Thyroid gland (tissue), 4 donors: Measurements from ENCODE around the gene MAGI1.

ENCODE experiments used
- POLR2A ChIP-seq, 2 donors: fragments of 450-650 bp; IDR thresholded peaks; one replicate each; pipeline ENCODE4 v1.6.1; 2017; ENCODE audit warnings: antibody characterized with exemption in 2 of 2, mild to moderate bottlenecking in 2 of 2, moderate library complexity in 1 of 2
- TF ChIP-seq, protein P1 (sequence below), 6 experiments: fragments of 200-600 bp in 3 of 6; fragments of 450-650 bp in 3 of 6; sonication (generic) in 3 of 6; IDR thresholded peaks; one replicate each; pipeline ENCODE4 v1.5.1; 2016 to 2019; ENCODE audit warnings: antibody characterized with exemption in 6 of 6, mild to moderate bottlenecking in 2 of 6, inconsistent platforms in 1 of 6, moderate library complexity in 1 of 6

DNA sequence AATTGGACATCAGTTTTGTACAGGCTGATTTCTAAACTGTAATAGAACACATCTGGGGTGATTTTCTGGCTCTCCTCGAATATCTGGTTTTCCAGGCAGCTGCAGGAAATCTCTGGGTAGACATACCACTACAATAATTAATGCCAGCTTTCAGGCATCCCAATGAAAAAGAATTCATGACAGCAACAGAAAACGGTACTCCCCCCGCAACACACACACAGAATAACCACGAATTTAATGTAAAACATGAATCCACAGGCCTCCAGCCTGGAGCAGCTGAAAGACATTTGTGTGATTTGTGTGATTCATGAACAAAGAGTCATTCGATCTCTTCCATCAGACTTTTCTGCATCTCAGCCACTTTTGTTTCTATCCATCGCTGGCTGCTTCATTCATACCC lies 262.2 kb downstream of the MAGI1 start:
- no peak for TF ChIP-seq POLR2A (IDR thresholded peaks at IDR 0.05)
- TF ChIP-seq, protein P1, sequence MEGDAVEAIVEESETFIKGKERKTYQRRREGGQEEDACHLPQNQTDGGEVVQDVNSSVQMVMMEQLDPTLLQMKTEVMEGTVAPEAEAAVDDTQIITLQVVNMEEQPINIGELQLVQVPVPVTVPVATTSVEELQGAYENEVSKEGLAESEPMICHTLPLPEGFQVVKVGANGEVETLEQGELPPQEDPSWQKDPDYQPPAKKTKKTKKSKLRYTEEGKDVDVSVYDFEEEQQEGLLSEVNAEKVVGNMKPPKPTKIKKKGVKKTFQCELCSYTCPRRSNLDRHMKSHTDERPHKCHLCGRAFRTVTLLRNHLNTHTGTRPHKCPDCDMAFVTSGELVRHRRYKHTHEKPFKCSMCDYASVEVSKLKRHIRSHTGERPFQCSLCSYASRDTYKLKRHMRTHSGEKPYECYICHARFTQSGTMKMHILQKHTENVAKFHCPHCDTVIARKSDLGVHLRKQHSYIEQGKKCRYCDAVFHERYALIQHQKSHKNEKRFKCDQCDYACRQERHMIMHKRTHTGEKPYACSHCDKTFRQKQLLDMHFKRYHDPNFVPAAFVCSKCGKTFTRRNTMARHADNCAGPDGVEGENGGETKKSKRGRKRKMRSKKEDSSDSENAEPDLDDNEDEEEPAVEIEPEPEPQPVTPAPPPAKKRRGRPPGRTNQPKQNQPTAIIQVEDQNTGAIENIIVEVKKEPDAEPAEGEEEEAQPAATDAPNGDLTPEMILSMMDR (IDR thresholded peaks at IDR 0.05): no peak
